ENCODE results near the gene TKTL2.

GRCh38 chr4:163493643-163494359 lies 20.2 kb upstream of the TKTL2 start:
- TF ChIP-seq CTCF (IDR thresholded peaks at IDR 0.05) (no peak), POLR2A (IDR thresholded peaks at IDR 0.05) (no peak)
